HG03064 (cell line): Measurements from ENCODE around the gene HKDC1.
A peak's percentile ranks its signal among the peaks of the same experiment; 100 is the strongest.

ENCODE experiments used
- ATAC-seq: cut with Tn5 transposase; IDR thresholded peaks from one replicate; pipeline ENCODE4 v1.9.1; 2021; ENCODE audit warnings: low read depth; ENCODE audit not compliant: unreplicated experiment

HKDC1 gene

GRCh38 chr10:69216577-69217118 lies 3.5 kb upstream of the HKDC1 start:
- ATAC-seq: no peak

- ATAC-seq: no peak
Measured at GRCh38 chr10:69217119-69217754, 2.9 kb upstream of the HKDC1 start.

- no peak for ATAC-seq
Measured at GRCh38 chr10:69218831-69219230, 1.3 kb upstream of the HKDC1 start.

- no peak for ATAC-seq
Measured at GRCh38 chr10:69220507-69220906, 375 bp downstream of the HKDC1 start.

GRCh38 chr10:69222157-69223027 lies 2.3 kb downstream of the HKDC1 start:
- ATAC-seq: peak; percentile 95

- ATAC-seq: no peak
Measured at GRCh38 chr10:69223028-69223342, 2.9 kb downstream of the HKDC1 start.

- no peak for ATAC-seq
Measured at GRCh38 chr10:69224862-69225657, 4.9 kb downstream of the HKDC1 start.

- ATAC-seq: no peak
Measured at GRCh38 chr10:69225681-69226080, 5.5 kb downstream of the HKDC1 start.

- no peak for ATAC-seq
Measured at GRCh38 chr10:69226919-69227450, 6.9 kb downstream of the HKDC1 start.

- ATAC-seq: no peak
Measured at GRCh38 chr10:69228151-69228550, 8.0 kb downstream of the HKDC1 start.

GRCh38 chr10:69229616-69229916 lies 9.4 kb downstream of the HKDC1 start:
- no peak for ATAC-seq

GRCh38 chr10:69230128-69230527 lies 10.0 kb downstream of the HKDC1 start:
- no peak for ATAC-seq

- no peak for ATAC-seq
Measured at GRCh38 chr10:69232252-69232651, 12.1 kb downstream of the HKDC1 start.

GRCh38 chr10:69232736-69233480 lies 12.8 kb downstream of the HKDC1 start:
- ATAC-seq: no peak

- no peak for ATAC-seq
Measured at GRCh38 chr10:69234447-69234846, 14.3 kb downstream of the HKDC1 start.

GRCh38 chr10:69237528-69238159 lies 17.5 kb downstream of the HKDC1 start:
- peak; percentile 96 for ATAC-seq

- ATAC-seq: no peak
Measured at GRCh38 chr10:69239136-69239535, 19.0 kb downstream of the HKDC1 start.

GRCh38 chr10:69239816-69240434 lies 19.8 kb downstream of the HKDC1 start:
- no peak for ATAC-seq

- ATAC-seq: no peak
Measured at GRCh38 chr10:69240455-69240854, 20.3 kb downstream of the HKDC1 start.
